Immature natural killer cell (primary cell): Measurements from ENCODE around the gene SLCO4A1. TPM values are rescaled to one million over a fixed set of nuclear protein-coding genes. Genes with fewer than 3 reads are reported as not detected.

Experiments used
- DNase-seq, 3 donors: peaks; one replicate each; pipeline ENCODE4 v3.0.0; 2022; ENCODE audit warnings: mixed read lengths in 1 of 3
- H3K27ac Mint-ChIP-seq, 6 donors: one replicate each; pipeline ENCODE4 v1.8.0; 2020; ENCODE audit warnings: mixed read lengths in 6 of 6, mild to moderate bottlenecking in 5 of 6, inconsistent platforms in 4 of 6, moderate library complexity in 3 of 6
- H3K27me3 Mint-ChIP-seq, 3 donors: one replicate each; pipeline ENCODE4 v1.8.0; 2020 to 2021; ENCODE audit warnings: low read depth in 3 of 3, mild to moderate bottlenecking in 3 of 3, mixed read lengths in 3 of 3, moderate library complexity in 3 of 3, inconsistent platforms in 1 of 3
- H3K36me3 Mint-ChIP-seq, 3 donors: one replicate each; pipeline ENCODE4 v1.8.0; 2020; ENCODE audit warnings: mixed read lengths in 3 of 3, inconsistent platforms in 2 of 3, mild to moderate bottlenecking in 2 of 3
- H3K4me1 Mint-ChIP-seq, 2 donors: one replicate each; pipeline ENCODE4 v1.8.0; 2020; ENCODE audit warnings: inconsistent platforms in 2 of 2, mild to moderate bottlenecking in 2 of 2, mixed read lengths in 2 of 2, moderate library complexity in 1 of 2
- H3K4me3 Mint-ChIP-seq, 5 donors: one replicate each; pipeline ENCODE4 v1.8.0; 2020; ENCODE audit warnings: mild to moderate bottlenecking in 5 of 5, mixed read lengths in 5 of 5, inconsistent platforms in 3 of 5, moderate library complexity in 3 of 5
- H3K9me3 Mint-ChIP-seq, 6 donors: one replicate each; pipeline ENCODE4 v1.8.0; 2020; ENCODE audit warnings: mild to moderate bottlenecking in 6 of 6, mixed read lengths in 6 of 6, inconsistent platforms in 4 of 6, moderate library complexity in 3 of 6
- polyA plus RNA-seq, 3 donors: library from polyadenylated mRNA; unstranded; fragments of 300-500 nt; fragmentation: Illumina TruSeq; gene quantifications; one replicate each; pipeline ENCODE4 v1.2.3, GENCODE V29; 2021

Gene SLCO4A1
- polyA plus RNA-seq, 3 donors from 2014 or later, result 0.34 to 0.40 TPM; not detected in 1

DNA sequence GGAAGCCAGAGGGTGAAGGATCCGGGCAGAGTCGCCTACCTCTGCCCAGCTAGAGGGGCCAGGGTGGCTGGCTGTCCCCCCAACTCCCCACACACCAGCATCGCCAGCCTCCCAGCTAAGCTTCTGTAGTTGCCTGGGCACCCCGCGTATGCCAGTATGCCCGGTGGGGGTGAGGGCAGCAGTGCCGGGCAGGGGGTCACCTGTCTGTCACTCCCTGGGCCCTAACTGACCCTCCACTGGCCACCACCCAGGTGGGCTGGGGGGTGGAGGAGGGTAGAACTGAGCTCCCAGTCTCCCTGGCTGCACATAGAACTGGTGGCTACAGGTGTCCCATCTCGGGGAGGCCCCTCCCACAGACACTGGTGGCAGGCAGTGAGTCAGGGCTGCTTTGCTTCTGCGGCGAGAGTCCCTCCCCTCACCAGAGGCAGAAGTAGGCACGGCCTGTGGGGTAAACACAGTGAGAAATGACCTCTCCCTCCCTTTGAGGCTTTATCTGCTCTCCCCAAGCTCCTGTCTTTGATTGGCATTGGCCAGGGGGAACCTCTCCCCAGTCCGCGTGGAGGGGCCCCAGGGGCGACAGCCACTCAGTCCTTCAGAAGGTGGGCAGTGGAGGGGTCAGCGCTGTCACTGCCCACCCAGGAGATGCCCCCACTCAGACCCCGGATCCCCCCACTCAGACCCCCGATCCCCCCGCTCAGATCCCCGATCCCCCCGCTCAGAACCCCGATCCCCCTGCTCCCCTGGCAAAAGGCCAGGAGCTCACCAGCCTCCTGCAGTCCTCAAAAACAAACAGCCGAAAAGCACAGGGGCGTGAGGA is 68.8 kb downstream of the SLCO4A1 start:
- DNase-seq, result no peak
- no peaks in the 10 kb centered on the region for H3K36me3 Mint-ChIP-seq
- peaks cover 4 to 11% (median 5%) of the 10 kb centered on the region in 3 donors for H3K27me3 Mint-ChIP-seq
- H3K9me3 Mint-ChIP-seq, result no peaks in the 10 kb centered on the region
- H3K27ac Mint-ChIP-seq, result no peak overlapping the region
- no peak overlapping the region for H3K4me3 Mint-ChIP-seq
- H3K4me1 Mint-ChIP-seq, result peaks cover 5% of the 10 kb centered on the region in 2 donors

DNA sequence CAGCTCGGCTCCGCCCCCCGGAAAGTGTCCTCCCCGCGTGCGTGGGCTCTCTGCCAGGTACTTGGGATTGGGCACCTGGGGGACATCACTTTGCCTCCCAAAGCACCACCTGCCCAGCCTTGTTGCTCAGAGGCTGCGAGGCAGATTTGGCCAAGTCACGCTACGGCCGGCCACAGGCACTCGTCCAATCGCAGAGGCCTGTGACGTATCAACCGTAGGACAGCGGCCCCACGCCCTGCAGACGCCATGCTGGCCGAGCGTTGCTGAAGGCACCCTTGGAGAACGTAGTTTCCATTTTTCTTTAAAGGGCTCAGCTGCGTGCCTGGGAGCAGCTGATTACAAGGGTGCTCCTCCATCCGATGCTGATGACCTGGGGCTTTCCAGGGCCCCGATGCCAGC is 69.4 kb downstream of the SLCO4A1 start:
- no peaks in the 10 kb centered on the region for H3K36me3 Mint-ChIP-seq
- H3K27me3 Mint-ChIP-seq, result peaks cover 5 to 11% (median 9%) of the 10 kb centered on the region in 3 donors
- peaks cover 11% of the 10 kb centered on the region in 2 donors for H3K4me1 Mint-ChIP-seq
- no peak overlapping the region for H3K27ac Mint-ChIP-seq
- DNase-seq, result no peak
- H3K4me3 Mint-ChIP-seq, result no peak overlapping the region
- H3K9me3 Mint-ChIP-seq, result no peaks in the 10 kb centered on the region

DNA sequence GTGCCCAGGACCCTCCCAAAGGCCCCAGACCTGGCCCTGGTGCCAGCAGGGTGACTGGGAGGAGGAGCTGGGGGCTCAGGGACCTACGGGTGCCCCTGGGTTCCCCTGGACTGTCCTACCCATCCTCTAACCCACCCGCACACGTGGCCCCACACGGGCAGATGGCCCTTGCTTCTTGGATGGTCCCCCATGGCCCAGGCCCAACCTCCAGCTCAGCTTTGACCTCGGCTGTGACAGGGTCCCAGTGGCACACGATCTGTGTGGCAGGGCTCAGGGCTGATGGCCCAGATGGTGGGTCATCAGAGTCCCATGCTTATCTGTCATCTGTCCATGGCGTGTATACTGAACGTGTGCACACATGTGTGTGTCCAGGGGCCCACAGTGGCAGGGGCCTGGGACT is 70.3 kb downstream of the SLCO4A1 start:
- Mint-ChIP-seq H3K27me3 (peaks cover 5 to 9% (median 9%) of the 10 kb centered on the region in 3 donors), H3K27ac (no peak overlapping the region), H3K4me3 (no peak overlapping the region), H3K4me1 (peaks cover 12 to 14% of the 10 kb centered on the region in 2 donors), H3K9me3 (no peaks in the 10 kb centered on the region), H3K36me3 (no peaks in the 10 kb centered on the region)
- DNase-seq, result no peak

DNA sequence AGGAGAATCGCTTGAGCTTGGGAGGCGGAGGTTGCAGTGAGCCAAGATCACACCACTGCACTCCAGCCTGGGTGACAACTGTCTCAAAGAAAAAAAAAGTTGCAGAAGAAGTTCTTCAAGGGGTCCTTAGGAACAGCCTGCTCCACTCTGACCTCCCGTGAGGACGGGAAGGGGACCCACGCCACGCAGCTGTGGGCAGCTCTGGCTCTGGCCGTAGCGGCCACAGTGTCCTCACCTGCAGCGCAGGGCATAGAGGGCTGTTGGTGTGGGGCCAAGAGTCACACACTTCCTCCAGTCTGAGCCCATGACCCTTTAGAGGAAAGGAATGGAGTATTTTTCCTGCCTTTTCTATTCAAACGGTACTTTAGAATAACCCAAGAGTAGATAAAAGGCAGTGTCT is 71.7 kb downstream of the SLCO4A1 start:
- no peaks in the 10 kb centered on the region for H3K36me3 Mint-ChIP-seq
- peak overlapping the region in 1 of 6 donors; percentile 42 for H3K27ac Mint-ChIP-seq
- H3K9me3 Mint-ChIP-seq, result no peaks in the 10 kb centered on the region
- H3K4me3 Mint-ChIP-seq, result peak overlapping the region in 1 of 5 donors; percentile 4
- peaks cover 12% of the 10 kb centered on the region in 2 donors for H3K4me1 Mint-ChIP-seq
- H3K27me3 Mint-ChIP-seq, result peaks cover 5 to 9% (median 6%) of the 10 kb centered on the region in 3 donors
- DNase-seq, result no peak

DNA sequence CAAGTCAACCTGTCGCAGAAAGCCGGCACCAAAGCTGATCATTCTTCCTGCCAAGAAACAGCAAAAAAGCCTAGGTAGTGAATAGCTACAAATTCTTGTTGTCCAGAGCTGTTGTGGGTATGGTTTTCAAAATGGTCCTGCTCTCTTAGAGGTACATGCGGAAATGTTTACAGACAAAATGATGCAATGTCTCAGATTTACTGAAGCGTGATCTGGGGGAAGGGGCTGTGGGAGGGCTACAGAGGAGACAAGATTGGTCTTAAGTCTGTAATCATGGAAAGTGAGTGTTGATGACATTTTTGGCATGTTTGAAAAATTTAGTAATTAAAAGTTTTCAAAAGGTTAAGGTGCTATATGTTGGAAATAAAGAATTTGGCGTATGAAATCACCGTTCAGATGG is 72.5 kb downstream of the SLCO4A1 start:
- H3K4me3 Mint-ChIP-seq, result peak overlapping the region in 1 of 5 donors; percentile 48

DNA sequence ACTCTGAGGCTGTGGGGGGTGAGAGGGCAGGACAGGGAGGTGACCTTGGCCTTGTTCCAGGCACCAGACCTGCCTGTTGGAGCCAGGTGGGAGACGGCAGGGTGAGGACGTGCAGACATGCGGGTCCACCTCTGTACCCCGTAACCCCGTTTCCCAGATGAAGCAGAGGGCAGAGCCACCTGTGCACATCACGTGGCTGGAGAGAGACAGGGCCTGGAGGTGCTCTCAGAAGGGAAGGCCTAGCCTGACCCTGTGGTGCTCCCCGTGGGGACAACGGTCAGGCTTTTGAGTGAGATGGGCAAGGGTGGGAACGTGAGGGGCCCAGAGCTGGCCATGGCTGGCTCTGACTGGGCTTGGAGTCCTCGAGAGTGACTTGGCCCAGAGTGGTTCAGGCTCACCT is 72.9 kb downstream of the SLCO4A1 start:
- DNase-seq, result no peak
- Mint-ChIP-seq H3K4me1 (peaks cover 12% of the 10 kb centered on the region in 2 donors), H3K36me3 (peaks cover 0 to under 1% (median 0%) of the 10 kb centered on the region in 3 donors), H3K9me3 (peaks cover 0 to 5% (median 0%) of the 10 kb centered on the region in 6 donors), H3K4me3 (peak overlapping the region in 1 of 5 donors; percentile 48), H3K27ac (peak overlapping the region in 3 of 6 donors; percentile 72 to 92 (median 86)), H3K27me3 (peaks cover 6 to 9% (median 7%) of the 10 kb centered on the region in 3 donors)

More for the DNA sequence above, 72.5 kb downstream of the SLCO4A1 start:
- peaks cover 0 to 4% (median 0%) of the 10 kb centered on the region in 6 donors for H3K9me3 Mint-ChIP-seq
- peak overlapping the region in 4 of 6 donors; percentile 19 to 92 (median 79) for H3K27ac Mint-ChIP-seq
- no peaks in the 10 kb centered on the region for H3K36me3 Mint-ChIP-seq
- peaks cover 12% of the 10 kb centered on the region in 2 donors for H3K4me1 Mint-ChIP-seq
- peaks cover 6 to 9% (median 7%) of the 10 kb centered on the region in 3 donors for H3K27me3 Mint-ChIP-seq
- no peak for DNase-seq

DNA sequence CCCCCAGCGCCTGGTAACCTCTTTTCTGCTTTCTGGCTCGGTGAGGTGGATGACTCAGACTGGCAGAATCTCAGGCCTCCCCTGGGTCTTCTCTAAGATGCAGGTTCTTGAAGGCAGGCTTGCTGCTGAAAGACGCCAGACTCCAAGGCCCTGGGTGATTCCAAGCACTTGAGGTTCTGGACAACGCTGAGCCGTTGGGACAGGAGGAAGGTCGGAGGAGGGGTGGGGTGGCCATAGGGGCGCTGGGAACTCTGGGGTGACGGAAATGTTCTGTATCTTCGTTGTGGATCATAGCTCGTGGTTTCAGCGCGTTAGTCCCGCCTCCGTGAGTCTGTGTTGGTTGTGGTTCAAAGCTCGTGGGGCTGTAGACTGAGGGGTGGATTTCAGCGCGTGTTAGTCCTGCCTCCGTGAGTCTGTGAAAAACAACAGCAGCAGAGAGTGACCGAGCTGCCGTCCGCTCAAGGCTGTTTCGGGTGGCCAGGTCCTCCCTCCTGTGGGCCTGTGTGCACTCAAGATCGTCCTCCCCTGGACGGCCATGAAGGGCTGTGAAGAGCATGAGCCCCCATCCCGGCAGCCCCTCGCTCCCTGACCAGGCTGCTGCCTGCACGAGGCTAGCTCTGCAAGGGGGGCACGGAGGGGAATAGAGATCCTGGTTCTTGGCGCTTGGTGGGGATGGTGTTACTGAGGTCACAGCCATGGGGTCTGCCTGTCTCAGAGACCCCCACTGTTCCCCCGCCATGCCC is 74.1 kb downstream of the SLCO4A1 start:
- DNase-seq, result peak; percentile 48 to 69 (median 50)
- Mint-ChIP-seq H3K36me3 (peaks cover 2 to 6% (median 2%) of the 10 kb centered on the region in 3 donors), H3K4me1 (peaks cover 12% of the 10 kb centered on the region in 2 donors), H3K9me3 (peaks cover 0 to 14% (median 5%) of the 10 kb centered on the region in 6 donors), H3K27ac (peak overlapping the region; percentile 73 to 92 (median 82)), H3K27me3 (peaks cover 5 to 11% (median 6%) of the 10 kb centered on the region in 3 donors), H3K4me3 (peak overlapping the region; percentile 34 to 80 (median 53))

DNA sequence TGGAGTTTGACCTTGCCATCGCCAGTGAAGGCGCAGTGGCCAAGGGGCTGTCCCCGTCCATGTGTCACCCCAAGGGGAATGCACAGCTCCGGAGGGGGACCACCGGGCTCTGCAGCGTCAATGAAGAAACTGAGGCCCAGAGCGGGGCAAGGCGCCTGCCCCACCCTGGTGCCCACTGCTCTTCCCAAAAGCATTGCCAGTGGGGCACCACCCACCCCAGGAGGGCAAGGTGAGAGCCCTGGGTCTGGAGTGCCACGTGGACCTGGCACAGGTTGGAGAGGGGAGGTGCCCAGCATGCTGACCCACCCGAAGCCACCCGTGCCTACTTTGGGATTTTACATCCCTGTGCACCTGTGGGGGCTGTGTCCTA is 74.6 kb downstream of the SLCO4A1 start:
- peak overlapping the region in 3 of 6 donors; percentile 78 to 92 (median 86) for H3K27ac Mint-ChIP-seq

DNA sequence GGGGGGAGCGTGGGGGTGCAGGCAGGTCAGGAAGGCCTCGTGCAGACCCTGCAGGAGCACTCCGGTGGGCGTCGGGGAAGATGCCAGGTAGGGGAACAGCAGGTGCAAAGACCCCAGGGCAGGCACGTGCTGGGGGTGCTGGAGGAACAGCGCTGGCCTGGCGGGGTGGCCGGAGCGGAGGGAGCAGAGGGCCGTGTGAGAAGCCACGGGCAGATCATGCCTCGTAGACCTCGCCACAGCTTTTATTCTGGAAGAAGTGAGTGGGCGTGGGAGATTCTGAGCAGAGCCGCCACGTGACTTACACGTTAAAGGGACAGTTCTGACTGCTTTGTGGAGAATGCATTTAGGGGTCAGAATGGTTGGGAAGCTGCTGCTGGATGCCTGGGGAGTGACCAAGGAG is 75.6 kb downstream of the SLCO4A1 start:
- H3K27ac Mint-ChIP-seq, result no peak overlapping the region
- H3K36me3 Mint-ChIP-seq, result peaks cover 3 to 6% (median 6%) of the 10 kb centered on the region in 3 donors
- H3K4me1 Mint-ChIP-seq, result peaks cover 12% of the 10 kb centered on the region in 2 donors
- H3K27me3 Mint-ChIP-seq, result peaks cover 6 to 11% (median 9%) of the 10 kb centered on the region in 3 donors
- no peak overlapping the region for H3K4me3 Mint-ChIP-seq
- peaks cover 5 to 28% (median 9%) of the 10 kb centered on the region in 6 donors for H3K9me3 Mint-ChIP-seq
- no peak for DNase-seq

More for the DNA sequence above, 74.6 kb downstream of the SLCO4A1 start:
- H3K36me3 Mint-ChIP-seq, result peaks cover 3 to 6% (median 6%) of the 10 kb centered on the region in 3 donors
- H3K4me3 Mint-ChIP-seq, result peak overlapping the region in 4 of 5 donors; percentile 9 to 80 (median 44)
- H3K9me3 Mint-ChIP-seq, result peaks cover 3 to 20% (median 8%) of the 10 kb centered on the region in 6 donors
- peaks cover 5 to 11% (median 6%) of the 10 kb centered on the region in 3 donors for H3K27me3 Mint-ChIP-seq
- no peak for DNase-seq
- peaks cover 12% of the 10 kb centered on the region in 2 donors for H3K4me1 Mint-ChIP-seq

DNA sequence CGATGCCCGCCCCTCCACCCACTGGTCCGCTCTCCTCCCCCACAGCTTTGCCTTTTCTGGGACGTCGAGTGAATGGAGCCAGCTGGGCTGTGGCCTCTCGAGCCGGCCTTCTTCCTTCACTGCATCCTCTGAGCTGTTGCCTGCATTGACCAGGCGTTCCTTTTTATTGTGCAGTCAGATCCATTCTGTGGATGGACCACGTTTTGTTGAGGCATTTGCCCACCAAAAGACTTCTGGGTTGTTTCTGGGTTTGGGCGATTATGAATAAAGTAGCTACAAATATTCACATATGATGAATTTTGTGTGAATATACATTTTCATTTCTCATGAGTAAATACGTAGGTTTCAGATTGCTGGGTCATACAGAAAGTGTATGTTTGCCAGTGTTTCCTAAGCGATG is 76.2 kb downstream of the SLCO4A1 start:
- Mint-ChIP-seq H3K4me1 (peaks cover 12% of the 10 kb centered on the region in 2 donors), H3K27ac (peak overlapping the region in 1 of 6 donors; percentile 49), H3K27me3 (peaks cover 6 to 9% (median 9%) of the 10 kb centered on the region in 3 donors), H3K4me3 (no peak overlapping the region), H3K9me3 (peaks cover 5 to 28% (median 9%) of the 10 kb centered on the region in 6 donors), H3K36me3 (peaks cover 3 to 6% (median 6%) of the 10 kb centered on the region in 3 donors)
- no peak for DNase-seq

DNA sequence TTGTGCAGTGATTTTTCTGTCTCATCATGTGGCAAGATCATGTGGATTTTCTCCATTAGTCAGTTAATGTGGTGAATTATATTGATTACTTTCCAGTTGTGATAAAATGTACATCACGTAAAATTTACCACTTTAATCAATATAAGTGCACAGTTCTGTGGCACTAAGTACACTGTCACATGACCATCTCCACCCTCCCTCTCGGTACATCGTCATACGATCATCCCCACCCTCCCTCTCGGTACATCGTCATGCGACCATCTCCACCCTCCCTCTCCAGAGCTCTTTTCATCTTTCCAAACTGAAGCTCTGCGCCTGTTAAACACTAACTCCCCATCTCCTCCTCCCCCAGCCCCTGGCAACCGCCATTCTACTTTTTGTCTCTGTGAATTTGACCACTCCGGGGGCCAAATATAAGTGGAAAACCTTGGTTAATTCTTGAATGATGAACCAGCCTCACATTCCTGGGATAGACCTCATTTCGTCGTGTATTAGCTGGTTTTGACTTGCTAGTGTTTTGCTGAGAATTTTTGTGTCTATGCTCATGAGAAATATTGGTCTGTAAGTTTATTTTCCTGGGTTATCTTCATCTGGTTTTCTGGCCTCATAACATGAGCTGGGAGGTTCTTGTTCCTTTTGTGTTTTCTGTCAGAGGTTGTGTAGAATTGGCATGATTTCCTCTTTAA is 77.1 kb downstream of the SLCO4A1 start:
- H3K4me1 Mint-ChIP-seq, result peaks cover 12% of the 10 kb centered on the region in 2 donors
- peaks cover 3 to 6% (median 6%) of the 10 kb centered on the region in 3 donors for H3K36me3 Mint-ChIP-seq
- H3K27me3 Mint-ChIP-seq, result peaks cover 6 to 9% (median 7%) of the 10 kb centered on the region in 3 donors
- no peak overlapping the region for H3K4me3 Mint-ChIP-seq
- peaks cover 5 to 28% (median 9%) of the 10 kb centered on the region in 6 donors for H3K9me3 Mint-ChIP-seq
- no peak for DNase-seq
- no peak overlapping the region for H3K27ac Mint-ChIP-seq
